Measurements from ENCODE around the gene MSI1. TPM values are rescaled to one million over a fixed set of nuclear protein-coding genes. Genes with fewer than 3 reads are reported as not detected.

The MSI1 gene
- total and polyA plus RNA-seq, 2 of the 13 experiments (the other 11 are each of a cell fraction or from before 2014, with no cell fraction given) = 0.09 to 0.46 TPM

DNA sequence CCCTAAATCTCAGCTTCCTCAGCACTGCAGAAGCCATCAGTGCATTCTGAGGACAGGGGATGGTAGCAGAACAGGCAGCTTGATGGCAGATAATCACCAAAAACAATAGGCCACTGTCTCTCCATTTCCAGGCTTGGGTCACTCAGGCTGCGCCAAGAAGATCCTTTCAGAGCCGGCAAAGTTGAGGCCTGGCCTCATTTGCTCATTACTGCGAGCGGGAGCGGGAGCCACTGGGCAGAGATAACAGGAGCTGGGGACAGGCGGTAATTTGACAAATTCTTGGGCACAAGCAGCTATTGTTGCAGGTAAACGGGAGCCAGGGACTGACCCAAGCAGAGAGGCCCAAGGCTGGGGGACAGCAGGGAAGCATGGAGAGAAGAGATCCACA is 2.1 kb downstream of the MSI1 start:
- WGBS (ENCODE audit: low lambda C conversion rate) = 2% methylated on average over 7 of the region's 7 CpGs
- Histone ChIP-seq H3K36me3 (replicated peaks in 1 of 2; ENCODE audit: control insufficient read depth in 1 of 2, insufficient read depth in 2 of 2, low read length in 2 of 2) (no peaks in the 10 kb centered on the region), H3K4me3 (replicated peaks in 1 of 3; ENCODE audit: insufficient read depth in 1 of 3, low read depth in 2 of 3, low read length in 3 of 3) (no peak overlapping the region), H3K9ac (ENCODE audit: insufficient read depth, low read depth, low read length) (no peak overlapping the region), H3K27ac (ENCODE audit: extremely low read length, insufficient read depth, low read length) (no peak overlapping the region), H3K4me2 (ENCODE audit: low read depth, low read length) (no peak overlapping the region), H3K9me3 (ENCODE audit: low read length) (no peaks in the 10 kb centered on the region), H3K4me1 (ENCODE audit: insufficient read depth, low read length) (peaks cover 40% of the 10 kb centered on the region), H2AFZ (ENCODE audit: low read length) (no peak overlapping the region), H3K79me2 (ENCODE audit: insufficient read depth, low read length) (no peaks in the 10 kb centered on the region), H4K20me1 (ENCODE audit: insufficient read depth, low read length) (no peaks in the 10 kb centered on the region), H3K27me3 (ENCODE audit: control insufficient read depth in 1 of 2, insufficient read depth in 2 of 2, low read length in 2 of 2) (peaks cover 9 to 42% of the 10 kb centered on the region in 2 experiments; a peak in 4 of 5 replicates)
- TF ChIP-seq MEIS1 (CRISPR knock-in tag; IDR thresholded peaks at IDR 0.05; ENCODE audit: borderline replicate concordance) (no peak), CCAR2 (optimal IDR thresholded peaks at IDR 0.05; ENCODE audit: low read depth, low read length) (no peak), SOX13 (IDR thresholded peaks at IDR 0.05) (no peak), SOX13 (CRISPR knock-in tag; conservative IDR thresholded peaks at IDR 0.05 in 1 of 2, IDR thresholded peaks at IDR 0.05 in 1 of 2) (peak in 1 of 2 experiments; percentile 22; a peak in 1 of 4 replicates), FOXP1 (IDR thresholded peaks at IDR 0.05) (no peak), FOXP1 (CRISPR knock-in tag; IDR thresholded peaks at IDR 0.05) (no peak), FLYWCH1 (CRISPR knock-in tag; IDR thresholded peaks at IDR 0.05) (no peak), TBX2 (CRISPR knock-in tag; IDR thresholded peaks at IDR 0.05; ENCODE audit: borderline replicate concordance) (0 out of 2 replicates have a peak, but pooled peaks have one; percentile 20), MAZ (IDR thresholded peaks at IDR 0.05; ENCODE audit: borderline replicate concordance, low read depth, low read length) (no peak), MAZ (CRISPR knock-in tag; IDR thresholded peaks at IDR 0.05; ENCODE audit: low read depth) (no peak), TEAD3 (CRISPR knock-in tag; optimal IDR thresholded peaks at IDR 0.05; ENCODE audit: borderline replicate concordance) (no peak)
- DNase-seq (ENCODE audit: low spot score) = peak; percentile 30
- TSS peak; percentile 43 for BruUV-seq (replicated peaks)
- no peak for ATAC-seq
- ChIA-PET CTCF (ENCODE audit: low intra/inter-chr PET ratio, low total read pairs) (interaction anchor here (0.7 kb wide), 1 partner anchor 11 kb away, joined by 3 read pairs; no protein-coding TSS in a partner anchor), POLR2A (interaction anchor here (0.9 to 1.5 kb wide), 3 partner anchors 46 to 76 kb away, joined by 3 to 8 read pairs (median 5); partner anchors contain the start of gene COX6A1)
- in situ Hi-C loops (cut with HindIII; ENCODE audit: extremely low pct_ligation_motif_present, low pct_unique_long_range_greater_than_20kb) (no loop called here), intact Hi-C loops (cut with micrococcal nuclease; ENCODE audit: unreplicated experiment) (loop anchor here (5.0 kb wide), 1 partner anchor 40 kb away; the partner anchor contains the start of gene PLA2G1B)
- no peak for FAIRE-seq
